Mammary epithelial cell (primary cell): Measurements from ENCODE around the gene ALK.

ENCODE experiments used
- EZH2 ChIP-seq: IDR thresholded peaks from 2 replicates; pipeline ENCODE4 v1.6.1; 2012; ENCODE audit warnings: low read length, inconsistent platforms, borderline replicate concordance
- TF ChIP-seq, protein P1 (sequence below), 2 donors: IDR thresholded peaks in 1 of 2; conservative IDR thresholded peaks in 1 of 2; 2 replicates each; pipeline ENCODE4 v1.5.1; 2011 to 2012; ENCODE audit warnings: inconsistent platforms in 2 of 2, low read length in 2 of 2, mild to moderate bottlenecking in 2 of 2, control low read depth in 1 of 2, low read depth in 1 of 2; ENCODE audit not compliant: insufficient read depth in 1 of 2; ENCODE audit errors: extremely low read depth in 1 of 2

DNA sequence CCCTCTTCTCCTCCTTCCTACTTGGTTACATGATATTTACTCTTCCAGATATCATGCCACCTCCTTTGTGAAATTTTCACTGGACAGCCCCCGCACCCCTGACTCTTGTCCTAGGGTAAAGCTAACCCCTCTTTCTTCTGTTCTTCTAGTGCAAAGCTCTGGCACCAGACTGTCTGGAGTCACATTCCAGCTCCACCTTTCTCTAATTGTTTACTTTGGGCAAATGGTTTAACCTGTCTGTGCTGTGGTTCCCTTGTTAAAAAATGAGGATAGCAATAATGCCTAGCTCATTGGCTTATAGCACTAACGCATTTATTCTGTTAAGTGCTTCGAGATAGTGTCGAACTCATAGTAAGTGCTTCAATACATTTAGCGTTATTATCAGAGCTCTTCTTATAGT is 306.2 kb downstream of the ALK start:
- TF ChIP-seq, protein P1, sequence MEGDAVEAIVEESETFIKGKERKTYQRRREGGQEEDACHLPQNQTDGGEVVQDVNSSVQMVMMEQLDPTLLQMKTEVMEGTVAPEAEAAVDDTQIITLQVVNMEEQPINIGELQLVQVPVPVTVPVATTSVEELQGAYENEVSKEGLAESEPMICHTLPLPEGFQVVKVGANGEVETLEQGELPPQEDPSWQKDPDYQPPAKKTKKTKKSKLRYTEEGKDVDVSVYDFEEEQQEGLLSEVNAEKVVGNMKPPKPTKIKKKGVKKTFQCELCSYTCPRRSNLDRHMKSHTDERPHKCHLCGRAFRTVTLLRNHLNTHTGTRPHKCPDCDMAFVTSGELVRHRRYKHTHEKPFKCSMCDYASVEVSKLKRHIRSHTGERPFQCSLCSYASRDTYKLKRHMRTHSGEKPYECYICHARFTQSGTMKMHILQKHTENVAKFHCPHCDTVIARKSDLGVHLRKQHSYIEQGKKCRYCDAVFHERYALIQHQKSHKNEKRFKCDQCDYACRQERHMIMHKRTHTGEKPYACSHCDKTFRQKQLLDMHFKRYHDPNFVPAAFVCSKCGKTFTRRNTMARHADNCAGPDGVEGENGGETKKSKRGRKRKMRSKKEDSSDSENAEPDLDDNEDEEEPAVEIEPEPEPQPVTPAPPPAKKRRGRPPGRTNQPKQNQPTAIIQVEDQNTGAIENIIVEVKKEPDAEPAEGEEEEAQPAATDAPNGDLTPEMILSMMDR (conservative IDR thresholded peaks at IDR 0.05 in 1 of 2, IDR thresholded peaks at IDR 0.05 in 1 of 2; ENCODE audit: extremely low read depth in 1 of 2, insufficient read depth in 1 of 2, low read depth in 1 of 2, low read length in 2 of 2): no peak
- no peak for TF ChIP-seq EZH2
